NT2/D1 (cell line): Measurements from ENCODE around the gene ECHS1.

ENCODE experiments used
- YY1 ChIP-seq: IDR thresholded peaks from 2 replicates; pipeline ENCODE4 v1.6.1; 2011; ENCODE audit not compliant: insufficient read length, insufficient read depth
- ZNF274 ChIP-seq: IDR thresholded peaks from 2 replicates; pipeline ENCODE4 v1.6.1; 2011; ENCODE audit warnings: mild to moderate bottlenecking, low read depth, low read length

- TF ChIP-seq YY1, result no peak
- no peak for TF ChIP-seq ZNF274
Measured at GRCh38 chr10:133388236-133388972, 15.2 kb upstream of the ECHS1 start.
